C4-2B (cell line): ENCODE results near the gene EPHB2.

Experiments
- CTCF ChIP-seq: fragments of 450-650 bp; conservative IDR thresholded peaks from 2 replicates; pipeline ENCODE4 v1.5.1; 2017; ENCODE audit warnings: mild to moderate bottlenecking
- ZFX ChIP-seq: fragments of 450-650 bp; IDR thresholded peaks from 2 replicates; pipeline ENCODE4 v1.6.1; 2017

GRCh38 chr1:22906968-22907367, 196.3 kb downstream of the EPHB2 start:
- TF ChIP-seq CTCF, result no peak
- no peak for TF ChIP-seq ZFX
